HFFc6 (cell line): ENCODE results near the gene APOBEC3C. TPM values are rescaled to one million over a fixed set of nuclear protein-coding genes. Genes with fewer than 3 reads are reported as not detected.
A peak's percentile ranks its signal among the peaks of the same experiment; 100 is the strongest.
"Not testable (repeated sequence)": the region's sequence is repeated elsewhere in the genome, so short reads cannot be mapped to it uniquely, and the experiment has no call there.

Experiments used
- DNase-seq: peaks from one replicate; pipeline ENCODE4 v3.0.0-alpha.2; 2018
- H3K27ac Mint-ChIP-seq: 2 replicates; pipeline ENCODE4 v1.8.0; 2020; ENCODE audit warnings: mild to moderate bottlenecking, mixed read lengths
- H3K27me3 Mint-ChIP-seq: 2 replicates; pipeline ENCODE4 v1.8.0; 2021; ENCODE audit warnings: mild to moderate bottlenecking, moderate library complexity, mixed read lengths; ENCODE audit not compliant: insufficient read depth
- H3K36me3 Mint-ChIP-seq: 2 replicates; pipeline ENCODE4 v1.8.0; 2021; ENCODE audit warnings: low read depth, mixed read lengths
- H3K4me1 Mint-ChIP-seq: 2 replicates; pipeline ENCODE4 v1.8.0; 2020; ENCODE audit warnings: low read depth, mixed read lengths
- H3K4me3 Mint-ChIP-seq: 2 replicates; pipeline ENCODE4 v1.8.0; 2020; ENCODE audit warnings: mild to moderate bottlenecking, moderate library complexity, mixed read lengths
- H3K9me3 Mint-ChIP-seq: 2 replicates; pipeline ENCODE4 v1.8.0; 2020; ENCODE audit warnings: mild to moderate bottlenecking, mixed read lengths
- total RNA-seq, 6 experiments: library from RNA; stranded (reverse); fragmentation: NEBNext Ultra II Directional; extraction: Animal tissue kit (Norgen Biotek cat#: 25700); gene quantifications; 2 replicates in 1 of 6; 3 replicates in 5 of 6; pipeline ENCODE4 v1.2.3, GENCODE V29; 2021
- TF ChIP-seq, protein P1 (sequence below): fragments of 200-600 bp; sonication (generic); IDR thresholded peaks from 2 replicates; pipeline ENCODE4 v1.5.0; 2021; ENCODE audit warnings: antibody characterized with exemption, mild to moderate bottlenecking

The APOBEC3C gene
- total RNA-seq, 6 experiments from 2014 or later, result 43.9 to 93.9 (median 83.5) TPM

DNA sequence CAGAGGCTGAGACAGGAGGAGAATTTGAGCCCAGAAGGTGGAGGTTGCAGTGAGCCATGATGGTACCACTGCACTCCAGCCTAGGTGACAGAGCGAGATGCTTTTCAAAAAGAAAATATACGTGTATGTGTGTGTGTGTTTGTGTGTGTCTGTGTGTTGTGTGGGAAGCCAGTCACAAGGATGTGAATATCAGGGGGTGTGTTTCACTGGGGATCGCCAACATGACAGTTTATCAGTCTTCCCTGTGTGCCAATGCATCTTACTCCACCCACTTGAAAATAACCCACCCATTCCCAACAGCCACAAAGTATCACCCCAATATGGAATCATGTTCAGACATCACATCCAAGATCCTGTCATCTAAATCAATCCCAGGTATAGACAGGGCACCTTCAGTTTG, 42.3 kb upstream of the APOBEC3C start:
- H3K4me1 Mint-ChIP-seq, result no peaks in the 10 kb centered on the region
- TF ChIP-seq, protein P1, sequence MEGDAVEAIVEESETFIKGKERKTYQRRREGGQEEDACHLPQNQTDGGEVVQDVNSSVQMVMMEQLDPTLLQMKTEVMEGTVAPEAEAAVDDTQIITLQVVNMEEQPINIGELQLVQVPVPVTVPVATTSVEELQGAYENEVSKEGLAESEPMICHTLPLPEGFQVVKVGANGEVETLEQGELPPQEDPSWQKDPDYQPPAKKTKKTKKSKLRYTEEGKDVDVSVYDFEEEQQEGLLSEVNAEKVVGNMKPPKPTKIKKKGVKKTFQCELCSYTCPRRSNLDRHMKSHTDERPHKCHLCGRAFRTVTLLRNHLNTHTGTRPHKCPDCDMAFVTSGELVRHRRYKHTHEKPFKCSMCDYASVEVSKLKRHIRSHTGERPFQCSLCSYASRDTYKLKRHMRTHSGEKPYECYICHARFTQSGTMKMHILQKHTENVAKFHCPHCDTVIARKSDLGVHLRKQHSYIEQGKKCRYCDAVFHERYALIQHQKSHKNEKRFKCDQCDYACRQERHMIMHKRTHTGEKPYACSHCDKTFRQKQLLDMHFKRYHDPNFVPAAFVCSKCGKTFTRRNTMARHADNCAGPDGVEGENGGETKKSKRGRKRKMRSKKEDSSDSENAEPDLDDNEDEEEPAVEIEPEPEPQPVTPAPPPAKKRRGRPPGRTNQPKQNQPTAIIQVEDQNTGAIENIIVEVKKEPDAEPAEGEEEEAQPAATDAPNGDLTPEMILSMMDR, result no peak
- peaks cover 6% of the 10 kb centered on the region; the same call in 1 of the 2 replicates for H3K9me3 Mint-ChIP-seq
- peaks cover 50% of the 10 kb centered on the region for H3K27me3 Mint-ChIP-seq
- DNase-seq, result no peak
- no peak overlapping the region for H3K27ac Mint-ChIP-seq
- H3K4me3 Mint-ChIP-seq, result no peak overlapping the region
- no peaks in the 10 kb centered on the region for H3K36me3 Mint-ChIP-seq

DNA sequence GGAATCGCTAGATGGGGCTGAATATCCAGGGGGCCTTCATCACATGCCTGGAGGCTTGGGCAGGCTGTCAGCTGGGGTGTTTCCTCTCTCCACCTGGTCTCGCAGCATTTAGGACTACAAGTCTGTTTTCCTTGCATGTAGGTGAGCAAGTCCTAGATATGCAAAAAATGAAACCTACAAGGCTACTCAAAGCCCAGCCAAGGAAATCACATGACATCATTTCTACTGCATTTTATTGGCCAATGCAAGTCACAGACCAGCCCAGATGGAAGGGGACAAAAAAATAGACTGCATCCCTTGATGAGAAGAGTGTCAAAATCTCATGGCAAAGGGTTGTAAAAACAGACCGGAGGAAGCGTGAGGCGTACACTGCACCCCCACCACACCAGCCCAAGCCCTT, 41.5 kb upstream of the APOBEC3C start:
- TF ChIP-seq, protein P1, result no peak

DNA sequence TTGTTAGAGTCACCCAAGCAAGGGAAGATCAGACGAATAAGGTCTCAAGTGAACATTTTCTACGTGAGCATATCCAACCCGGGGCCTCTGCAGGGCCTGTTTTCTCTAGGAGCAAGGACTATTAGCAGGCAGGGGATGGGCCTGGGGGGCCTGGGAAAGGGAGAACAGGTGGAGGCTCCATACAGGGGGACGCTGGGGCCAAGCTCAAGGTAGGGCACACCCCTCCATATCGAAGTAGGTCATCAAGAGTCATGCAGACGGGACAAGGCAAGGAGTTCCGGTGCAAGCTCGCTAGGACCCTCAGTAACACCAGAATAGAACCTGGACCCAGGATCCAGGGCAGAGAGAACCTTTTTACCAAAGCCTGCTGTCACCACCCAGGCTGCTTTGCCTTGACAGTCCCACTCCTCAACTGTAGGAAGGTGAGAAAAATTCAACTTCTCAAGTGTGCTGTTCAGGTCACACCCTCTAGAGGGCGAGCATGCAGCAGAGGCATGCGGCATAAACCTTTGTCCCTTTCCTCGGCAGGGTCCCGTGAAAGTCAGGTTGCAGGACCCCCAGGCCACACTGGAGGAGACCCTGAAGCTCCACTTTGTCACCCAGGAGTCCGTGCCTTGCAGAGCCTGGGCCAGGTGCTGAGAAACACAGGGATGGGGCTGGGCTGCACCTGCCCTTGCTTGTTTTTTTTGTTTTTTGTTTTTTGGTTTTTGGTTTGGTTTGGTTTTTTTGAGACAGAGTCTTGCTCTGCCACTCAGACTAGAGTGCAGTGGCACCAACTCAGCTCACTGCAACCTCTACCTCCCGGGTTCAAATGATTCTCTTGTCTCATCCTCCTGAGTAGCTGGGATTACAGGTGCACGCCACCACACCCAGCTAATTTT, 40.5 kb upstream of the APOBEC3C start:
- no peaks in the 10 kb centered on the region for H3K36me3 Mint-ChIP-seq
- no peak overlapping the region for H3K4me3 Mint-ChIP-seq
- H3K9me3 Mint-ChIP-seq, result peaks cover 6% of the 10 kb centered on the region; the same call in 1 of the 2 replicates
- DNase-seq, result no peak
- no peaks in the 10 kb centered on the region for H3K4me1 Mint-ChIP-seq
- no peak overlapping the region for H3K27ac Mint-ChIP-seq
- H3K27me3 Mint-ChIP-seq, result peaks cover 39% of the 10 kb centered on the region
- TF ChIP-seq, protein P1, result peak; percentile 86

More for the DNA sequence above, 41.5 kb upstream of the APOBEC3C start:
- Mint-ChIP-seq H3K36me3 (no peaks in the 10 kb centered on the region), H3K4me3 (no peak overlapping the region), H3K9me3 (peaks cover 6% of the 10 kb centered on the region; the same call in 1 of the 2 replicates), H3K4me1 (no peaks in the 10 kb centered on the region), H3K27me3 (peaks cover 45% of the 10 kb centered on the region), H3K27ac (no peak overlapping the region)
- DNase-seq, result no peak

DNA sequence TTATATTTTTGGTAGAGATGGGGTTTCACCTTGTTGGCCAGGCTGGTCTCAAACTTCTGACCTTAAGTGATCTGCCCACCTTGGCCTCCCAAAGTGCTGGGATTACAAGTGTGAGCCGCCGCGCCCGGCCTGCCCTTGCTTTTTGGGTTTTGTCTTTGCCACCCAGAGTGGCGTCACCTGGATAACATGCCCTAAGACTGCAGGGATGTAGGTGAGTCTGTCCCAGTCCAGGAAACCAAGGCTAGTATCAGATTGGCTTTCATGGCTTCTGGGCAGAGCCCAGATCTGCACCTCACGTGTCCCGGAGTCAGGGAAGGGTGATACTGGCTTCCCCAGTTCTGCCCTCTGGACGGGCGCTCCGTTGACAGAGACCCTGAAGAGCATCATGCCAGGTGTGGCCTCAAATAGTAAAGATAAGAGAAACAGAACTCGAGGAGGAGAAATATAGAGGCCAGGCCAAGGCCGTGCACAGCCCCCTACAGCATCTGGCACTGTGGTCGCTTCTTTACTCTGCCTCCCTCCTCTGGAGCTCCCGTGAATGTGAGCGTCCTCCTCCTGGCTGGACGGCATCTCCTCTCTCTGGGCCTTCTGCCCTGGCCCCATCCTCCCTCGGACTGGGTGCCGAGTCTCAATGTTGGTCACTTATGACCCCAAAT, 39.8 kb upstream of the APOBEC3C start:
- TF ChIP-seq, protein P1, result no peak
- peaks cover 6% of the 10 kb centered on the region; the same call in 1 of the 2 replicates for H3K9me3 Mint-ChIP-seq
- DNase-seq, result no peak
- H3K4me1 Mint-ChIP-seq, result no peaks in the 10 kb centered on the region
- peaks cover 35% of the 10 kb centered on the region for H3K27me3 Mint-ChIP-seq
- H3K4me3 Mint-ChIP-seq, result no peak overlapping the region
- H3K36me3 Mint-ChIP-seq, result no peaks in the 10 kb centered on the region
- H3K27ac Mint-ChIP-seq, result no peak overlapping the region

DNA sequence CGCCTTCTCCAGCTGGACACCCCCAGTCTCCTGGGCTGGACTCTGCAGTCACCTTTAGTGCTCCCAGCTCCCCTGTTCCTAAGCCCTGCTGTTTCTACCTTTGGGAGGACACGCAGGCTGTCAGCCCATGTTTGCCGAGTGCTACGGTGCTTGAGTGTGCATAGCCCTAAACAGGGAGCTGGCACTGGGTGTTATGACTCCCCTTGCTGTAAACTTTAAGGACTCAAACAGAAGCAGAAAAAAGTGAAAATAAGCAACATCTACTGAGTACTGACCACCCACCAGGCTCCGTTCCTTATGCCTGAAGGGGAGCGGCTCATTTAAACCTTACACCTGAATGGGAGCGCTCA, 39.3 kb upstream of the APOBEC3C start:
- Mint-ChIP-seq H3K27me3 (peaks cover 30% of the 10 kb centered on the region), H3K36me3 (no peaks in the 10 kb centered on the region), H3K9me3 (peaks cover 6% of the 10 kb centered on the region; the same call in 1 of the 2 replicates), H3K4me1 (no peaks in the 10 kb centered on the region), H3K4me3 (no peak overlapping the region), H3K27ac (no peak overlapping the region)
- TF ChIP-seq, protein P1, result no peak
- no peak for DNase-seq

DNA sequence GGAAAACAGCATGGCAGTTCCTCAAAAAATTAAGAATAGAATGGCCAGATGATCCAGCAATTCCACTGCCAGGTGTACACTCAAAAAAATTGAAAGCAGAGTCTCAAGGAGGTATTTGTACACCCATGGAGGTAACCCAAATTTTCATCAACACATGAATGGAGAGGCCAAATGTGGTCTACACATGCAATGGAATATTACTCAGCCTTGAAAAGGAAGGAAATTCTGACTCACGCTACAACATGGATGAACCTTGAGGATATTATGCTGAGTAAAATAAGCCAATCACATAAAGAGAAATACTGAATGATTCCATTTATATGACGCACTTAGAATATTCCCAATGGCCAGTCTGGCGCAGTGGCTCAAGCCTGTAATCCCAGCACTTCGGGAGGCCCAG, 36.8 kb upstream of the APOBEC3C start:
- H3K36me3 Mint-ChIP-seq, H3K27ac Mint-ChIP-seq, H3K4me3 Mint-ChIP-seq, DNase-seq, H3K9me3 Mint-ChIP-seq: not testable (repeated sequence)
- Mint-ChIP-seq H3K4me1 (peaks cover 13% of the 10 kb centered on the region), H3K27me3 (peaks cover 15% of the 10 kb centered on the region)

DNA sequence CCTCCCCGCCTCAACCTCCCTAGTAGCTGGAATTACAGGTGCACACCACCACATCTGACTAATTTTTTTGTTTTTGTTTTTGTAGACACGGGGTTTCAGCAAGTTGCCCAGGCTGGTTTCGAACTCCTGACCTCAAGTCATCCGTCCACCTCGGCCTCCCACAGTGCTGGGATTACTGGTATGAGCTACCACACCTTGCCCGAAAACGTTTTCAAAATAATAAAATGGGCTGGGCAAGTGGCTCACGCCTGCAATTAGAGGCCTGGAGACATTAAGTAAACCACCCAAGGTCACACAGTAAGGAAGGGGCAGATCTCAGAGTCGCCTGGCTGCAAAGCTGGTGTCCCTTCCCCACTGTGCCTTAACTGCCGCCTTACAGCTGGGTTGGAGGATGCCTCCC, 33.5 kb upstream of the APOBEC3C start:
- H3K36me3 Mint-ChIP-seq, result peaks cover 18% of the 10 kb centered on the region
- H3K4me3 Mint-ChIP-seq, DNase-seq, H3K27ac Mint-ChIP-seq, H3K27me3 Mint-ChIP-seq: not testable (repeated sequence)
- H3K9me3 Mint-ChIP-seq, result peaks cover 12% of the 10 kb centered on the region
- peaks cover 36% of the 10 kb centered on the region for H3K4me1 Mint-ChIP-seq
